Middle frontal gyrus (tissue), 1 donor: ENCODE measurements around the gene RGS1.

ENCODE experiments used
- DNase-seq: peaks from one replicate; pipeline ENCODE4 v3.0.0-alpha.2; 2015; ENCODE audit warnings: low spot score; ENCODE audit errors: extremely low spot score

Gene RGS1

DNA sequence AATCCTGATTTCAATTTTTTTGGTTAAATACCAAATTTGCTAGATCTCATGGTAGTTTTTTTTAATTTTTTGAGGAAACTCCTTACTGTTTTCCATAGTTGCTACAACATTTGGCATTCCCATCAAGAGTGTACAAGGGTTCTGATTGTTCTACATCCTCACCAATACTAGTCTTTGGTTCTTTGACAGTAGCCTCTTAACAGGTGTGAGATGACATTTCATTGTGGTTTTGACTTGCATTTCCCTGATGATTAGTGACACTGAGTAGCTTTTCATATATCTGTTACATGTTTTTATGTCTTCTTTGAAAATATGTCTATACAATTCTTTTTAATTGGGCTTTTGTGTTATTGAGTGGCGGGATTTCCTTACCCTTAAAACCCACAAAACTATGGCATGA, 39.5 kb downstream of the RGS1 start:
- DNase-seq = no peak

DNA sequence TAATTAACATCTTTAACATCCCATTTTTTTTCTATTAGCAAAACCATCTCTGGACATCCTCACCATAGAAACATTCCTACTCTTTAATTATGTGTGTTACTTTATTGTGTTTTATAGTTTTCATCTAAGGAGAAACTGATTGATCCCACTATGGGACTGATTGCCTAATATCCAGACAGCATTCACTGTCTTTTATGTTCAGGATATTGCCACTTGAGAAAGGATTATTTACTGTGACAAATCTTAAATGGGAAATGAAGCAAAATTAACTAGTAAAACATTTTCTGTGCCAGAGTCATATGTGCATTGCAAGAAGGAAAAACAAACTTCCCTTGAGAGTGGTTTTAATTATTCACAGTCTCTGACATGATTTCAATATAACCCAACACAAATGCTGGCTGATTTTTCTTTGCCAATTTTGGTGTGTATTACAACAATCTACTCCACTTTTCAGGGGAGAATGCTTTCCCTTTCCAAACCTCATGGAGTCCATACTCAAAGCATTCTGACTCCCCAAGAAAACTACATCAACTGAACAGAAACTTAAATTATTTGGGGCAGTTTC, 44.6 kb downstream of the RGS1 start:
- no peak for DNase-seq

DNA sequence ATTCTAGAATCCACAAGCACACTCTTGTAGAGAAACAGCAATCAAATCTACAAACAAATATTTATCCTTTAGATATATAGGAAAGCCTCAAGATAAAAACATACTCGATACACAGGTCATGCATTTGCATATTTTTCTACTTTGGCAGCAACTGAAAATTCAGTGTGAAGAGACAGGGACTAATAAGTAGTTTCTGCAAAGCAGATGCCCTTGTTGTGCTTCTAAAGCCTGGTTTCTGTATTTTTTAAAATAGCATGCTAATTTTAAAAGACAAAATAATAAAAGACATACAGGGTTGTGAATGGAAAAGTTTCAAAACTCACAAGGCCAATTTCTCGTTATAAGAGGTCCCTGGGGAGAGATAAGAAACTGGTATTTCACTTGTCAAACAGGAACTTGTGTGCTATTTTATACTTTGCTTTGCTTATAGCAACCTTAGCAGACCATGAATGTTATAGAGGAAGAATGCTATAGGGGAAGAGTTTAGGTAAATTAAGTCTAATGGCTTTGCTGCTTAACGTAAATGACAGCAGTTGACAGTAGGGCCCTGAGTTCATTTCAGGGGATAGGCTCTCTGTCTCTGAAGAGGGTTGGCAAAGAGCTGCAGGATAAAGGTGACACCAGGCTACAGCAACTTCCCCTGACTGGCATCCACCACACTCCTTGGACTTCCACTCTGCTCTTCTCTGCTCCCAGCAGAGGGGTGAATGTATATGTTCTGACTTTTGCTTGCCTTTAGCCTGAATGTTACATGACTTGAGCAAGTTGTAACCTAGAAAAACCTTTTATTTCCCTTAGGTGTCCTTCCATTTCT, 51.0 kb downstream of the RGS1 start:
- no peak for DNase-seq

DNA sequence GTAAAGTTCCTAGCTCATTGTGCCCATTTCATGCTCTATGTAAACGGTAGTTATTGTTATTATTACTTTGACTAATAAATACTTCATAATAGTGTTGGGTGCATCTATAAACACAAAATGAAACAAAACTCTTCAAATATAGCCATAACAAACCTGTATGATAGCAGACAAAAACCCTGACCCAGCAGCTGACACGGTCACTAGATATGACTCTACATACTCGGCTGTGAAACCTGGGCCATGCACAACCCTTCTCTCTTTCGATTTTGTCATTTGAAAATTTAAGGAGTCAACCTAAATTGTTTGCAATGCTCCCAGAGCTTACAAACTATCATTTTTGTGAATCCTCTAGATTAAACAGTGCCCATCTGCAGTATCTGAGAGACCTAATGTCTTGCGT, 52.3 kb downstream of the RGS1 start:
- no peak for DNase-seq

DNA sequence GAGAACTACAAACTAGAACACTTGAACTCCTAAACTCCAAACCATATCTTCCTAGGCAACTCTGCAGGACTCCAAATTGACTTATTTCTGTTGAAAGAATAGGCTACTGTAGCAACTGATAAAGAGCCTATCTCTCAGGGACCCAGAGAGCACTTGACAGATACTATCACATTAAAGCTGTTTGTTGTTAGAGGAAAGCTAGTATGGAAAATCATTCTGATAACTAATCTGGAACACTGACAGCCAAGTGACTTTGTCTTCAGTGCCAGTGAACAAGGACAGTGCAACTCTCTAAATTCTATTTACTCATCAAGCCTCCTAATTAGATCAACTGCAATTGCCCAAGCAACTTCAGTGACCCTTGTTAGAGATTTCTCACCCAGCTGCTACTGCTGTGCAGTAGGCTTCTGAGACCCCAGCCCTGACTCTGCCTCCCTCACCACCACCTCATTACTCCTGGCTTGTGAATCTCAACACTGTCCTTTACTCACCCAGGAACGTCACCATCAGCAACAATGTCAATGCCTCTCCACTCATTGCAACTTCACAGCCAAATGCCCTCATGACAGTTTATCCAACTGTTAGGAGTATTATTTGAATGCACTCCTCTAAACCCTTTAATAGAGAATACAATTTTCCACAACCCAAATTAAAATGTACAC, 53.0 kb downstream of the RGS1 start:
- no peak for DNase-seq

DNA sequence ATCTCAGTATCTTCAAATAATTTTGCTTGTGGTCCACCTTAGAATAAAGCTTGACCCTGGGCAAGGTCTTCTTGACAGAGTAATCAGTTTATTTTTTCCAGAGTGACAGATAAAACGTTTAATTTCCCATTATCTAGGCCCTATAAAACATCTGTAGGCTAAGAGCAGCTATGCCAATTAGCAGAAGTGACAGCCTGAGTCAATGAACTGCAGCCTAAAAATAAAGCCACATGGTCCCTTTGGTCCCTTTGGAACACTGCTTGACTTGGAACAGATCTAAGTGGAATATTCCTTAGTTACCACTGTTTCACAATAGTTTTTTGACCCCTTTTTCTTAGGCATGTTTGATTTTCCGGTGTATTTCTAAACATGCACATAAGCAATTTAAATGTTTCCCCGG, 54.0 kb downstream of the RGS1 start:
- no peak for DNase-seq
